ENCODE data around the gene TMEM165. TPM values are rescaled to one million over a fixed set of nuclear protein-coding genes. Genes with fewer than 3 reads are reported as not detected.

The TMEM165 gene
- polyA plus RNA-seq, 1 donor (not counting 4 experiments of a cell fraction or from before 2014, with no cell fraction given) = 132 TPM

DNA sequence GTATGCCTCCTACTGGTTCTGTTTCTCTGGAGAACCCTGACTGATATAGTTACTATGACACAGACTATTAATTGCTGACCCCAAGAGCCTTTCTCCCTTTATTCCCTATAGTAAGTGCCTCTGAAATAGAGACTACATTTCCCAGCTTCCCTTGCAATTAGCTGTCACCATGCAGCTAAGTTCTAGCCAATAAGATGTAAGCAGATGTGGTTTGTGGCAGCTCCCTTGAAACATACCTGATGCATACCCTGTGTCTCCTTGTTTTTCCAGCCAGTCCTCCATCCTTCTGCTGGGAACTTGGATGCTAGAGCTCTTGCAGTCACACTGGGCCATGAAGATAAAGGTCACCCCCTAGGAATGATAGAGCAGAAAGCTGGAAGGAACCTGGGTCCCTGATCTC lies 9.7 kb upstream of the TMEM165 start:
- DNase-seq (ENCODE audit: low read depth, low spot score) = no peak
- H2AFZ ChIP-seq (ENCODE audit: control insufficient read depth, low read length) = no peak overlapping the region
- FAIRE-seq = peak; percentile 64
- H3K4me2 ChIP-seq (ENCODE audit: control insufficient read depth, extremely low read depth, insufficient read depth, low read depth, low read length) = no peak overlapping the region
- dilution Hi-C loops (cut with MboI; ENCODE audit: extremely low pct_ligation_motif_present, low sequenced_read_pairs) = no loop called here
- no peak overlapping the region for H3K27ac ChIP-seq (ENCODE audit: control insufficient read depth, insufficient read depth, low read length)
- no peaks in the 10 kb centered on the region for H3K9me1 ChIP-seq (ENCODE audit: control insufficient read depth, extremely low read depth, insufficient read depth, low read length)
- H3K79me2 ChIP-seq (ENCODE audit: control insufficient read depth, insufficient read depth, low read length) = no peaks in the 10 kb centered on the region
- no peaks in the 10 kb centered on the region for H3K4me1 ChIP-seq (ENCODE audit: control insufficient read depth, extremely low read depth, insufficient read depth, low read length)
- H4K20me1 ChIP-seq (ENCODE audit: control insufficient read depth, extremely low read depth, insufficient read depth, low read length) = no peaks in the 10 kb centered on the region
- no peaks in the 10 kb centered on the region for H3K36me3 ChIP-seq (ENCODE audit: control insufficient read depth in 2 of 2, extremely low read depth in 1 of 2, insufficient read depth in 2 of 2, low read length in 2 of 2)
- no peak overlapping the region for H3K4me3 ChIP-seq (ENCODE audit: control insufficient read depth in 2 of 3, extremely low read depth in 1 of 3, insufficient read depth in 2 of 3, low read depth in 1 of 3, low read length in 3 of 3)
- no peaks in the 10 kb centered on the region for H3K27me3 ChIP-seq (ENCODE audit: control insufficient read depth, extremely low read depth, insufficient read depth, low read length)
- H3K9ac ChIP-seq (ENCODE audit: control insufficient read depth, extremely low read depth, insufficient read depth, low read length) = no peak overlapping the region
- TF ChIP-seq, protein P1, sequence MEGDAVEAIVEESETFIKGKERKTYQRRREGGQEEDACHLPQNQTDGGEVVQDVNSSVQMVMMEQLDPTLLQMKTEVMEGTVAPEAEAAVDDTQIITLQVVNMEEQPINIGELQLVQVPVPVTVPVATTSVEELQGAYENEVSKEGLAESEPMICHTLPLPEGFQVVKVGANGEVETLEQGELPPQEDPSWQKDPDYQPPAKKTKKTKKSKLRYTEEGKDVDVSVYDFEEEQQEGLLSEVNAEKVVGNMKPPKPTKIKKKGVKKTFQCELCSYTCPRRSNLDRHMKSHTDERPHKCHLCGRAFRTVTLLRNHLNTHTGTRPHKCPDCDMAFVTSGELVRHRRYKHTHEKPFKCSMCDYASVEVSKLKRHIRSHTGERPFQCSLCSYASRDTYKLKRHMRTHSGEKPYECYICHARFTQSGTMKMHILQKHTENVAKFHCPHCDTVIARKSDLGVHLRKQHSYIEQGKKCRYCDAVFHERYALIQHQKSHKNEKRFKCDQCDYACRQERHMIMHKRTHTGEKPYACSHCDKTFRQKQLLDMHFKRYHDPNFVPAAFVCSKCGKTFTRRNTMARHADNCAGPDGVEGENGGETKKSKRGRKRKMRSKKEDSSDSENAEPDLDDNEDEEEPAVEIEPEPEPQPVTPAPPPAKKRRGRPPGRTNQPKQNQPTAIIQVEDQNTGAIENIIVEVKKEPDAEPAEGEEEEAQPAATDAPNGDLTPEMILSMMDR (optimal IDR thresholded peaks at IDR 0.05 in 1 of 3, IDR thresholded peaks at IDR 0.05 in 1 of 3, conservative IDR thresholded peaks at IDR 0.05 in 1 of 3; ENCODE audit: extremely low read depth in 1 of 3, insufficient read depth in 2 of 3, low read length in 3 of 3) = no peak
- no peak for TF ChIP-seq EZH2 (IDR thresholded peaks at IDR 0.05; ENCODE audit: low read length)
- H3K9me3 ChIP-seq (ENCODE audit: control insufficient read depth, low read depth, low read length) = no peaks in the 10 kb centered on the region

DNA sequence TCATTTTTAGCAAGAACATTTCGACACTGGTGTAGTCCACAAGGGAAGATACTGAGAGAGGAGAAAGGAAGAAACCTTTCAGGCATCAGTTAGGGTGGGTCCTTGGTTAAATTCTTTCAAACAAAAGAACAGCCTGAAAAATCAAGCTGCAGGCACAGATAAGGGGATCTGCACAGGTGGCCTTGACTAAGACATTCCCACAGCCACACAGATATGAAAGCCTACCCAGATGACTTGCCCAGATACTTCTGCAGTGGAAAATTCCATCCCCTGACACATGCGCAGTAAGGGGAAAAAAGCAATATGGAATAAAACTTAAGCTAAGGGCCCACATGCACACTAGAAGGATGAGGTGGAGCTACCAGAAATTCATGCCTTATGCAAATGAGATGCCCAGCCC lies 8.9 kb upstream of the TMEM165 start:
- no peak for FAIRE-seq
- H3K79me2 ChIP-seq (ENCODE audit: control insufficient read depth, insufficient read depth, low read length) = no peaks in the 10 kb centered on the region
- no peaks in the 10 kb centered on the region for H3K9me1 ChIP-seq (ENCODE audit: control insufficient read depth, extremely low read depth, insufficient read depth, low read length)
- DNase-seq (ENCODE audit: low read depth, low spot score) = no peak
- no peaks in the 10 kb centered on the region for H4K20me1 ChIP-seq (ENCODE audit: control insufficient read depth, extremely low read depth, insufficient read depth, low read length)
- H3K27ac ChIP-seq (ENCODE audit: control insufficient read depth, insufficient read depth, low read length) = no peak overlapping the region
- no peak overlapping the region for H3K4me3 ChIP-seq (ENCODE audit: control insufficient read depth in 2 of 3, extremely low read depth in 1 of 3, insufficient read depth in 2 of 3, low read depth in 1 of 3, low read length in 3 of 3)
- no peak overlapping the region for H2AFZ ChIP-seq (ENCODE audit: control insufficient read depth, low read length)
- no peaks in the 10 kb centered on the region for H3K9me3 ChIP-seq (ENCODE audit: control insufficient read depth, low read depth, low read length)
- H3K9ac ChIP-seq (ENCODE audit: control insufficient read depth, extremely low read depth, insufficient read depth, low read length) = no peak overlapping the region
- no peaks in the 10 kb centered on the region for H3K36me3 ChIP-seq (ENCODE audit: control insufficient read depth in 2 of 2, extremely low read depth in 1 of 2, insufficient read depth in 2 of 2, low read length in 2 of 2)
- H3K4me2 ChIP-seq (ENCODE audit: control insufficient read depth, extremely low read depth, insufficient read depth, low read depth, low read length) = no peak overlapping the region
- dilution Hi-C loops (cut with MboI; ENCODE audit: extremely low pct_ligation_motif_present, low sequenced_read_pairs) = no loop called here
- H3K4me1 ChIP-seq (ENCODE audit: control insufficient read depth, extremely low read depth, insufficient read depth, low read length) = no peaks in the 10 kb centered on the region
- no peak for TF ChIP-seq EZH2 (IDR thresholded peaks at IDR 0.05; ENCODE audit: low read length)
- TF ChIP-seq, protein P1 (optimal IDR thresholded peaks at IDR 0.05 in 1 of 3, IDR thresholded peaks at IDR 0.05 in 1 of 3, conservative IDR thresholded peaks at IDR 0.05 in 1 of 3; ENCODE audit: extremely low read depth in 1 of 3, insufficient read depth in 2 of 3, low read length in 3 of 3) = no peak
- H3K27me3 ChIP-seq (ENCODE audit: control insufficient read depth, extremely low read depth, insufficient read depth, low read length) = no peaks in the 10 kb centered on the region

Data from keratinocyte (primary cell).